HEK293 (cell line): ENCODE data around the gene HNRNPH2.

Experiments
- CTCF ChIA-PET: fragments of 350-600 bp; formaldehyde crosslinking; extraction: SDS; loops from one replicate; lab custom pipeline; 2021; ENCODE audit warnings: antibody characterized with exemption; lab: Yijun Ruan, JAX
- POLR2A ChIA-PET: fragments of 300-600 bp; formaldehyde crosslinking; extraction: SDS; loops from one replicate; lab custom pipeline; 2020; ENCODE audit warnings: antibody characterized with exemption, inconsistent platforms; lab: Yijun Ruan, JAX
- H3K27ac ChIP-seq: fragments of 200-500 bp; sonication (Bioruptor generic); 2 replicates; pipeline ENCODE4 v1.5.1; 2014; ENCODE audit warnings: low read depth, low read length, control low read depth, inconsistent platforms; ENCODE audit errors: extremely low read depth
- H3K36me3 ChIP-seq, 2 experiments: fragments of 200-500 bp in 1 of 2; sonication (Bioruptor generic) in 1 of 2; 1 replicate in 1 of 2; 2 replicates in 1 of 2; pipeline ENCODE4 v1.5.1; 2014 to 2017; ENCODE audit warnings: inconsistent platforms in 2 of 2, low read length in 2 of 2; ENCODE audit not compliant: control insufficient read depth in 2 of 2, insufficient read depth in 1 of 2
- H3K4me1 ChIP-seq: fragments of 200-500 bp; sonication (Bioruptor generic); 2 replicates; pipeline ENCODE4 v1.5.1; 2014; ENCODE audit warnings: mild to moderate bottlenecking, low read length, inconsistent platforms; ENCODE audit not compliant: control insufficient read depth, insufficient read depth
- H3K4me3 ChIP-seq: 2 replicates; pipeline ENCODE4 v1.5.1; 2011; ENCODE audit warnings: low read depth, mild to moderate bottlenecking, control low read depth, low read length, moderate library complexity
- H3K9me3 ChIP-seq: fragments of 200-500 bp; sonication (Bioruptor generic); 2 replicates; pipeline ENCODE4 v1.5.1; 2014; ENCODE audit warnings: low read depth, low read length, inconsistent platforms; ENCODE audit not compliant: control insufficient read depth, insufficient read depth
- PRDM1 ChIP-seq: fragments of 450-650 bp; formaldehyde crosslinking; IDR thresholded peaks from 2 replicates; pipeline ENCODE4; 2016; ENCODE audit warnings: missing biosample characterization, missing genetic modification characterization
- ZBTB21 ChIP-seq: fragments of 450-650 bp; formaldehyde crosslinking; IDR thresholded peaks from 2 replicates; pipeline ENCODE4 v1.5.1; 2017; ENCODE audit warnings: missing biosample characterization, missing genetic modification characterization
- ZBTB8A ChIP-seq: fragments of 450-650 bp; formaldehyde crosslinking; IDR thresholded peaks from 2 replicates; pipeline ENCODE4 v1.5.1; 2016; ENCODE audit warnings: missing biosample characterization, missing genetic modification characterization
- ZEB2 ChIP-seq: fragments of 450-650 bp; formaldehyde crosslinking; IDR thresholded peaks from 2 replicates; pipeline ENCODE4 v1.5.1; 2016; ENCODE audit warnings: missing biosample characterization, missing genetic modification characterization
- ZNF10 ChIP-seq: fragments of 450-650 bp; formaldehyde crosslinking; IDR thresholded peaks from 2 replicates; pipeline ENCODE4 v1.5.1; 2017; ENCODE audit warnings: missing biosample characterization, missing genetic modification characterization
- ZNF157 ChIP-seq: fragments of 450-650 bp; formaldehyde crosslinking; IDR thresholded peaks from 2 replicates; pipeline ENCODE4 v1.5.1; 2016; ENCODE audit warnings: missing biosample characterization, missing genetic modification characterization
- ZNF302 ChIP-seq: fragments of 450-650 bp; formaldehyde crosslinking; IDR thresholded peaks from 2 replicates; pipeline ENCODE4 v1.5.1; 2016; ENCODE audit warnings: missing biosample characterization, missing genetic modification characterization, low read depth
- ZNF366 ChIP-seq: fragments of 450-650 bp; formaldehyde crosslinking; conservative IDR thresholded peaks from 2 replicates; pipeline ENCODE4 v1.5.1; 2016; ENCODE audit warnings: missing biosample characterization, missing genetic modification characterization
- ZNF391 ChIP-seq: fragments of 450-650 bp; formaldehyde crosslinking; IDR thresholded peaks from 2 replicates; pipeline ENCODE4 v1.5.1; 2016; ENCODE audit warnings: low read depth, missing biosample characterization, missing genetic modification characterization, borderline replicate concordance
- ZNF510 ChIP-seq: fragments of 450-650 bp; formaldehyde crosslinking; IDR thresholded peaks from 2 replicates; pipeline ENCODE4 v1.5.1; 2018; ENCODE audit warnings: mild to moderate bottlenecking, missing genetic modification characterization, missing biosample characterization; ENCODE audit not compliant: insufficient replicate concordance
- ZNF555 ChIP-seq: fragments of 450-650 bp; formaldehyde crosslinking; conservative IDR thresholded peaks from 2 replicates; pipeline ENCODE4 v1.5.1; 2017; ENCODE audit warnings: missing biosample characterization, mild to moderate bottlenecking, missing genetic modification characterization, inconsistent platforms
- ZNF596 ChIP-seq: fragments of 450-650 bp; IDR thresholded peaks from 2 replicates; pipeline ENCODE4 v1.5.0; 2018; ENCODE audit warnings: missing biosample characterization, mild to moderate bottlenecking, missing genetic modification characterization, moderate library complexity
- ZNF624 ChIP-seq: fragments of 450-650 bp; formaldehyde crosslinking; IDR thresholded peaks from 2 replicates; pipeline ENCODE4 v1.5.1; 2017; ENCODE audit warnings: missing biosample characterization, missing genetic modification characterization
- ZNF670 ChIP-seq: fragments of 450-650 bp; formaldehyde crosslinking; IDR thresholded peaks from 2 replicates; pipeline ENCODE4 v1.5.1; 2016; ENCODE audit warnings: missing biosample characterization, missing genetic modification characterization, low read depth
- ZNF768 ChIP-seq: fragments of 450-650 bp; formaldehyde crosslinking; IDR thresholded peaks from 2 replicates; pipeline ENCODE4 v1.5.1; 2018; ENCODE audit warnings: missing biosample characterization, mild to moderate bottlenecking, missing genetic modification characterization
- ZNF792 ChIP-seq: fragments of 450-650 bp; formaldehyde crosslinking; IDR thresholded peaks from 2 replicates; pipeline ENCODE4 v1.5.1; 2016; ENCODE audit warnings: missing biosample characterization, missing genetic modification characterization
- TF ChIP-seq, protein P1 (sequence below): fragments of 450-650 bp; formaldehyde crosslinking; IDR thresholded peaks from 2 replicates; pipeline ENCODE4 v1.5.0; 2017; ENCODE audit warnings: missing biosample characterization, missing genetic modification characterization, borderline replicate concordance
- TF ChIP-seq, protein P2 (sequence below): fragments of 450-650 bp; formaldehyde crosslinking; IDR thresholded peaks from 2 replicates; pipeline ENCODE4 v1.5.1; 2016; ENCODE audit warnings: missing biosample characterization, missing genetic modification characterization, low read depth

Gene HNRNPH2

DNA sequence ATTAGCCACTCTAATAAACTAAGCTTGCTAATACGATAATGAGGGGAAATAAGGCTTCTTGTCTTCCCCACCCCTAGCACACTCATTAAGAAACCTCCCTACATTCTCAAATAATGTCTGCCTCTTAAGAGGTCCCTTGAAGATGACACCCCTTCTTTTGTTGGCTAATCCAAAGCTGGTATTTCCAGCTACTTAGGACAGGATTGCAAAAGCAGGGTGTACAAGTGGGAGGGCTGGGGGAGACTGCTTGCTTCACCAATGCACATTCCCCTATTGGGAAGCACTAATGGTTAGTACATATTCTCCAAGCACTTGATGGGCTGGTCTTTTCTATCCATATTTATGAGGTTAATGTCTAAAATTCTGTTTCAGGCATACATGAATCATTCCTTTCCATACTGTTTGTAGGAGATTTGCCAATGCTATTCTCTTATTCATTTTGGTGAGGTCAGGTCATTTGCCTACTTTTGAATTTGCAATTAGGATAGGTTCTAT lies 42.7 kb upstream of the HNRNPH2 start:
- POLR2A ChIA-PET, result interaction anchor here (2.0 kb wide), 1 partner anchor 26 kb away, joined by 10 read pairs; the partner anchor contains the start of gene RPL36A
- H3K4me3 ChIP-seq, result no peak overlapping the region
- H3K9me3 ChIP-seq, result no peaks in the 10 kb centered on the region
- H3K27ac ChIP-seq, result no peak overlapping the region
- peaks cover 2% of the 10 kb centered on the region; the same call in 1 of the 2 replicates for H3K4me1 ChIP-seq
- CTCF ChIA-PET, result interaction anchor here (1.3 kb wide), 1 partner anchor 8 kb away, joined by 4 read pairs; no protein-coding TSS in a partner anchor
- no peak for TF ChIP-seq ZNF302
- no peaks in the 10 kb centered on the region for H3K36me3 ChIP-seq

DNA sequence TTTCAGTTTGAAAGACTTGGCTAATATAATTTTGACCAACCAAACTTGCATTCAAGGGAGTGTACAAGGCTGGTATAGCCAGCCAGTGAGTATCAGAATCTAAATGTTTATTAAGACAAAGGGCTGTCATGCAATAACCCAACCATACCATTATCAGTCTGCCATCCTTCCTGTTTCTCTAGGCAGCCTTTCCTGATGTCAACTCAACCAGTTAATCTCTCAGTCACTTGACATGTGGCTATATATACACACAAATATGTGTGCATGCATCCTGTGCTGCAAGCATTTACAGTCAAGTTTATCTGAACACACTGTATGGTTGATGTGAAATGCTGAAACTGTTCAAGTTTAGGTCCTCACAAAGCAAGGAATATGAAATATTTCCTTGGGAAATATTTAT lies 39.2 kb upstream of the HNRNPH2 start:
- CTCF ChIA-PET, result interaction anchor here (0.6 to 1.6 kb wide), 3 partner anchors 9 to 12 kb away, joined by 3 to 6 read pairs (median 4); no protein-coding TSS in a partner anchor
- H3K27ac ChIP-seq, result no peak overlapping the region
- POLR2A ChIA-PET, result interaction anchor here (1.6 kb wide), 1 partner anchor 22 kb away, joined by 8 read pairs; the partner anchor contains the start of gene RPL36A
- TF ChIP-seq ZNF596, result no peak
- H3K36me3 ChIP-seq, result no peaks in the 10 kb centered on the region
- H3K4me1 ChIP-seq, result peaks cover 2% of the 10 kb centered on the region; the same call in 1 of the 2 replicates
- no peak overlapping the region for H3K4me3 ChIP-seq
- H3K9me3 ChIP-seq, result no peaks in the 10 kb centered on the region

DNA sequence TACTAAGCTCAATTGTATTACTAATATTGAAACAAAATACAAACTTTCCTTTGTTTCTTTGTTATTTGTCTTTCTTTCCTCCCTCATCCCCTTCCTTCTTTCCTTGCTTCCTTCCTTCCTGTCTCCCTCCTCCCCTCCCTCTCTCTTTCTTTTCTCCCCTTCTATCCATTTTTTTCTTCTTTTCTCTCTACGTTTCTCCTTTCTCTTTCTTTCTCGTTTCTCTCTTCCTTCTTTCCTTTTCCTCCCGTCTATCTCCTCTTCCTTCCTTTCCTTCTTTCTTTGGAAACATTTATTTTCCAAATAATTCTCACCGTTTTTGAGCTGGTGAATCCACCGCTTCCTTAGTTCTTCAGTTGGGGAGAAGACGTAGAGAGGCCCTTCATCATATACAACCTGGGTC lies 38.3 kb upstream of the HNRNPH2 start:
- ChIA-PET CTCF (interaction anchor here (0.6 to 0.9 kb wide), 3 partner anchors 21 to 705 kb away, joined by 3 read pairs; no protein-coding TSS in a partner anchor), POLR2A (interaction anchor here (0.6 to 1.6 kb wide), 2 partner anchors 20 to 21 kb away, joined by 3 to 8 read pairs; partner anchors contain the start of gene RPL36A)
- H3K27ac ChIP-seq, result no peak overlapping the region

DNA sequence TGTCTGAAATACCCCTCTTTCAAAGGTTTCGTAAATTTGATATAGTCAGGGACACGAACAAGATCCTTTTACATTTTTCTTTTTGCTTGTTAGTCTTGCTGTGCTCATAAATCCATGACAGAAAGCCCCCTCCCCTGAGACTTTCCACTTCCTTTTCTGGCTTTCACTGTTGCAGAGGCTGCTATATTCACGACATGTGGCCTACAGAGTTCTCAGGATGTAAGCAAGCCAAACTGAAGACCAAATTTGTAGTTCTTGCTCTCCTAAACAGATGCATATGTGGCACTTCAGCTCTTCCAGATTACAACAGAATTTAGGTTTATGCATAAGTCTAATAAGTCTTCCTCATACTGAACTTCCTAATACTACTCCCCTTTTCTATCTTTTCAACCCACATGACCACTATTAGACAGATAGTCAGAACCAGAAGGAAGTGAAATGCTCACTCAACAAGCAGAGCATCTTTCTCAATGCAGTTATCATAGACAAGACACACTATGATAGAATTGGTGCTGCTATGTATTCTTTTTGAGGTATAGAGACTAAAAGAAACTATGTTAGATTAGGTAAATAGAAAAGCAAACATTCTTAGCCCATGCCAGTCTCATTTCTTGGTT lies 37.0 kb upstream of the HNRNPH2 start:
- POLR2A ChIA-PET, result no interaction called here
- H3K27ac ChIP-seq, result no peak overlapping the region
- H3K4me1 ChIP-seq, result peaks cover 2% of the 10 kb centered on the region; the same call in 1 of the 2 replicates
- no peaks in the 10 kb centered on the region for H3K9me3 ChIP-seq
- H3K36me3 ChIP-seq, result no peaks in the 10 kb centered on the region
- no peak for TF ChIP-seq ZNF391 (tag by site-specific recombination)
- TF ChIP-seq, protein P1, sequence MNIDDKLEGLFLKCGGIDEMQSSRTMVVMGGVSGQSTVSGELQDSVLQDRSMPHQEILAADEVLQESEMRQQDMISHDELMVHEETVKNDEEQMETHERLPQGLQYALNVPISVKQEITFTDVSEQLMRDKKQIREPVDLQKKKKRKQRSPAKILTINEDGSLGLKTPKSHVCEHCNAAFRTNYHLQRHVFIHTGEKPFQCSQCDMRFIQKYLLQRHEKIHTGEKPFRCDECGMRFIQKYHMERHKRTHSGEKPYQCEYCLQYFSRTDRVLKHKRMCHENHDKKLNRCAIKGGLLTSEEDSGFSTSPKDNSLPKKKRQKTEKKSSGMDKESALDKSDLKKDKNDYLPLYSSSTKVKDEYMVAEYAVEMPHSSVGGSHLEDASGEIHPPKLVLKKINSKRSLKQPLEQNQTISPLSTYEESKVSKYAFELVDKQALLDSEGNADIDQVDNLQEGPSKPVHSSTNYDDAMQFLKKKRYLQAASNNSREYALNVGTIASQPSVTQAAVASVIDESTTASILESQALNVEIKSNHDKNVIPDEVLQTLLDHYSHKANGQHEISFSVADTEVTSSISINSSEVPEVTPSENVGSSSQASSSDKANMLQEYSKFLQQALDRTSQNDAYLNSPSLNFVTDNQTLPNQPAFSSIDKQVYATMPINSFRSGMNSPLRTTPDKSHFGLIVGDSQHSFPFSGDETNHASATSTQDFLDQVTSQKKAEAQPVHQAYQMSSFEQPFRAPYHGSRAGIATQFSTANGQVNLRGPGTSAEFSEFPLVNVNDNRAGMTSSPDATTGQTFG, result no peak
- no peak for TF ChIP-seq ZBTB21 (tag by site-specific recombination)
- TF ChIP-seq ZEB2 (tag by site-specific recombination), result no peak
- no peak for TF ChIP-seq ZNF624
- TF ChIP-seq ZBTB8A (tag by site-specific recombination), result no peak
- no peak for TF ChIP-seq ZNF768 (tag by site-specific recombination)
- no peak for TF ChIP-seq ZNF555 (tag by site-specific recombination)
- TF ChIP-seq ZNF792 (tag by site-specific recombination), result no peak
- TF ChIP-seq ZNF510, result no peak
- TF ChIP-seq, protein P2, sequence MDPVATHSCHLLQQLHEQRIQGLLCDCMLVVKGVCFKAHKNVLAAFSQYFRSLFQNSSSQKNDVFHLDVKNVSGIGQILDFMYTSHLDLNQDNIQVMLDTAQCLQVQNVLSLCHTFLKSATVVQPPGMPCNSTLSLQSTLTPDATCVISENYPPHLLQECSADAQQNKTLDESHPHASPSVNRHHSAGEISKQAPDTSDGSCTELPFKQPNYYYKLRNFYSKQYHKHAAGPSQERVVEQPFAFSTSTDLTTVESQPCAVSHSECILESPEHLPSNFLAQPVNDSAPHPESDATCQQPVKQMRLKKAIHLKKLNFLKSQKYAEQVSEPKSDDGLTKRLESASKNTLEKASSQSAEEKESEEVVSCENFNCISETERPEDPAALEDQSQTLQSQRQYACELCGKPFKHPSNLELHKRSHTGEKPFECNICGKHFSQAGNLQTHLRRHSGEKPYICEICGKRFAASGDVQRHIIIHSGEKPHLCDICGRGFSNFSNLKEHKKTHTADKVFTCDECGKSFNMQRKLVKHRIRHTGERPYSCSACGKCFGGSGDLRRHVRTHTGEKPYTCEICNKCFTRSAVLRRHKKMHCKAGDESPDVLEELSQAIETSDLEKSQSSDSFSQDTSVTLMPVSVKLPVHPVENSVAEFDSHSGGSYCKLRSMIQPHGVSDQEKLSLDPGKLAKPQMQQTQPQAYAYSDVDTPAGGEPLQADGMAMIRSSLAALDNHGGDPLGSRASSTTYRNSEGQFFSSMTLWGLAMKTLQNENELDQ (tag by site-specific recombination), result no peak
- no peak for TF ChIP-seq ZNF10 (tag by site-specific recombination)
- no peak for TF ChIP-seq ZNF157 (tag by site-specific recombination)
- TF ChIP-seq, all 188 proteins: peak for 0
- CTCF ChIA-PET, result no interaction called here
- H3K4me3 ChIP-seq, result no peak overlapping the region

More for the DNA sequence above, 38.3 kb upstream of the HNRNPH2 start:
- H3K9me3 ChIP-seq, result no peaks in the 10 kb centered on the region
- TF ChIP-seq PRDM1 (tag by site-specific recombination) (peak; percentile 83), ZNF366 (peak; percentile 85), ZNF670 (tag by site-specific recombination) (no peak)
- TF ChIP-seq, all 188 proteins: peak for 2
- Histone ChIP-seq H3K36me3 (no peaks in the 10 kb centered on the region), H3K4me1 (peaks cover 2% of the 10 kb centered on the region; the same call in 1 of the 2 replicates), H3K4me3 (no peak overlapping the region)
